ENCODE results near the gene ZNF746.
"Not testable (repeated sequence)": the region's sequence is repeated elsewhere in the genome, so short reads cannot be mapped to it uniquely, and the experiment has no call there.

ZNF746 gene

DNA sequence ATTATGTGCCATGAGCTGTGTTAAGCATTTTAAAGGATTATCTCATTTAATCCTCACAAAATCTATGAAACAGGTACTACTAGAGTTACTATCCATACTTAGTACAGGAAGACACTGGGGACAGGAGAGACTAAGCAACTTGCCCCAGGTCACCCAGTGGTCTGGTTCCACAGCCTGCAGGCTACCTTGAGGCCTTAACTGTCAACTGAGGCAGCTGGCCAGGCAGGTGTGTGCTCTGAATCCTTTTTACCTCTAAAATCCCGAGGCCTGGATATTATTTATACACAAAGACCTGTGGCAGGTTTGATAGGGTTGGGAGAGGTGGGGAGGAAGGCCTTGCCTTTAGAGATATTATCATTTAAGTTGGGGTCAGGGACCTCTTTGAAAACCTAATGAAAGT is 39.8 kb downstream of the ZNF746 start:
- no peak for DNase-seq

DNA sequence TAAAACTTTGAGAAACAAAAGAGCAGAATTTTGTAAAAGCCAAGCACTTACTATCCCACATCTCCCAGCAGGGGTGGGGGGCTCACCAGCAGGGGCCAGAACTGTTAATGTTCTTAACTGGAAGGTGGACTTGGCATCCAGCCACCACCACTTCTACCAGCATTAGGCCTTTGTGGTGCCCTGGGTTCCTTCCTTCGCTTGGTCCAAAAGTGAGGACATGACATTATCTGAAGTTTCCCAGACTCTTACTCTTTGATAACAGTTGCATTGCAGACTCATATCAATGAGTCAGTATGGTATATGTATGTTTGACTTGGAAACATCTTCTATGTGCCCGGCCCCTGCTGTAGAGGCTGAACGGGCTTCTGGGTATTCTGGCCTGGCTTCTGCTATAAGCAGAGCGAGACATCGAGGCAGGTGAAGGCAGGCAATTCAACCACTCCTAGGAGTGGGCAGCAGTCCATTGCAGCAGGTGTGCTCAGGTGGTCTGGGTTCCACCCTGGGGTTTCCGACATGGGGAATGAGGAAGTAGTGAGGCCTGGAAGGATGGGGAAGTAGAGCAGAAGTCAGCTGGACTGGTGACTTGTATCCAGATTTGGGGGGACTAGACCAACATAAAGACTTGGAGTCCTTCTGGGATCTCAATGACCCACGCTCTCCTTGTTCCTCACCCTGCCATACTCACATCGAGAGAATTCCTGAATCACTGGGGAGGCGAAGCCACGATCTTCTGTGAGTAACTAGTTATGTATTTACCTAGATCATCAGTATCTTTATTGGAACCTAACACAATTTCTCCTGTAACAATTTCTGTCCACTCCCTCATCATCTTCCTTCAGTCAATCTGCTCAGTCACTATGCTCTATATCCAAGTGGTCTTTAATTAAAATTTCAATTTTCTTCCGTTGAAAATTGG is 40.8 kb downstream of the ZNF746 start:
- DNase-seq: no peak

DNA sequence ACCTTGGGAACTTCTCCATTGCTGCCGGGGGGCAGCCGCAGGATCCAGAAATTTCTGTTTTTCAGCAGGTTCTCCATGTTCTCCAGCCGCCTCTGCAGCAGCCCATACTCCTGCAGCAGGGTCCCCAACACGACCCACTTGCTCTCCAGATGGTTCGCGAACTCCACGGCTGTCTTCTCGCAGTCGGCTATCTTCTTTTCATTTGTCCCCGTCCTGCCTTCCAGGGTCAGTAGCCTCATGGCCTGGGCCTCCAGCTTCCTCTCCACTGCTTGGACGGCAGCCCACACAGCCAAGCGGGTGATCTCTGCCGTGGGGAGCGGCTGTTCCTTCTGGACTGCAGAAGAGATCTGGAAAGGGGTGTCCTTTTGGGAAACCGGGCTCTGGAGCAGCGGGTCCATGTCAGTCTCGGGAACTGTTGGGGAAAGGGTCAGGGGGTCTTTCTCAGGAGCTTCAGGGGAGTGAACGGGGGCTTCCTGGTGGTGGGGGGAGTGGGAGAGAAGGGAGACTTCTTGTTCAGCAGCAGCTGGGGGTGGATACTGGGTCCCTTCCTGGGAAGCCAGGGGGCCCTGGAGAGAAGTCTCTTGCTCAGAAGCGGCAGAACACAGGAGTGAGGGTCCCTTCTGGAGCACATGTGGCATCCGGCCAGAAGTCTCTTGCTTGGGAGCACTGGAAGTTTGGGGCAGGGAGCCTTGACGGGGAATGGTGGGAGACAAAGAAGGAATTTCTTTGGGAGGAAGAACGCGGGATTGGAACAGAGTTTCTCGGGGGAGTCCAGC is 42.2 kb downstream of the ZNF746 start:
- no peak for DNase-seq

DNA sequence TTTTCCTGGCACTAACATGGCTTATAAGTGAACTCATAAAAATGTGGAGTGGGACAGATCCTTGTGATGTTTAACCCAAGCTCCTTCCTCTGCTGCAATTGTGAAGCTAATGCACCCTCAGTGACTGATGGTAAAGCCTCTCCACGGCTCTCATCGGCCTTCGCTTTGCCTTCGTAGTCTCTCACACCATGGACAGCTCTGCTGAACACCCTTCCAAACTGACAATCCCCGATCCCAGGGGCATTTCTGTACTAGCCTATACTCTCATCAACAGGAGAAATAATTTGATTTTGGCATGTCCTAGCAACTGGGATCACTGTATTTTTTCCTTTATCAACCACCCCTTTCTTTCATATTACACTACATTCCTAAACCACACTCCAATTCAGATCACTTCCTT is 42.9 kb downstream of the ZNF746 start:
- no peak for DNase-seq

DNA sequence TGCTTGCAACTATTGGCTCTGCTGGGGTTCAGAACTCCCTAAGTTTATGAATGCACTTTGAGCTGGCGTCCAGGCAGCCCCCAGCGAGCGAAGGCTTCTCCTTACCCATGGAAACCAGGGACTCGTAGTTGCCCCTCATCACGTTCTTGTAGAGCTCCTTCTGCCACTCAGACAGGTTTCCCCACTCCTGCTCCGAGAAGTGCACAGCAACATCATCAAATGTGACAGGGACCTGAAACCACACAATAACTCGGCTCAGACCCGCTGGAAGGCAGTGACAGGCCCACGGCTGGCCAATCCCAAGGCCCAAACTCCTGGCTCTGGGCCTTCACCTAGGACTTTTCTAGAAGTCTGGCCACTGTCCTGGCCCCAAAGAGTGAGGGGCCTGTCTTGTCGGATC is 43.6 kb downstream of the ZNF746 start:
- DNase-seq: no peak

DNA sequence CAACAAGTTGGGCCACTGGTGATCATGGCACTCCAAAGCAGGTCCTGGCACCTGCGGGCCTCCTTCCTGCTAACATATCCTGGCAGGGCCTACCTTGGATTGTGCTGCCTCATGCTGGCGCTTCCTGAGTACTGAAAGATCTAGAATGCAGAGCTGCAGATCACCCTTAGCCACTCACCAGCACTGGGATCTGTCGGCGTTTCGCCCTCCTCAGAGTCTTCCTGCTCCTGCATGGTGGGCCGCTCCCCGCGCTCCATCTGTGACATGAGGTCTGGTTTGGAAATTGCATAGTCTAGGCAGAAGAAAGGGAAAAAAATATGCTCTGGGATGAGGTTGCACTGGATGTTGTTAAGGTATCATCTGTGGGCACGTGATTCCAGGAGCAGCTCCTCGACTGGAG is 46.8 kb downstream of the ZNF746 start:
- no peak for DNase-seq

DNA sequence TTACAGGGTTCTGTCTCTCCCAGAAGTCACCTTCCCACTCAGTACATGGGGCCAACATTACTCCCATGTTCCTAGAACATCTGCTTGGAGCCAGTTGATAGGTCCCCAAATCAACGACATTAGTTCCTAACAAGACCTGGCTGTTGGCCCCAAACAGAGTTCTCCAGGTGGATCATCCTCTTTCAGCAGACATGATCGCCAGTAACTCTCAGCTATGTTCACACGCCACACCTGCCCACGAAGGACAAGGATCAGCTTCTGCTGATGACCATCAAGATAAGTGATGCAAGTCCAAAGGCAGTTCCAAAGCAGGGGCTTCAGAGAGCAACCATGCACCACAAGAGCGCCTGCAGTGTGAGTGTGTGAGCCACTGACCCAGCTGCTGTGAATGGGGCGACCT is 47.7 kb downstream of the ZNF746 start:
- no peak for DNase-seq

DNA sequence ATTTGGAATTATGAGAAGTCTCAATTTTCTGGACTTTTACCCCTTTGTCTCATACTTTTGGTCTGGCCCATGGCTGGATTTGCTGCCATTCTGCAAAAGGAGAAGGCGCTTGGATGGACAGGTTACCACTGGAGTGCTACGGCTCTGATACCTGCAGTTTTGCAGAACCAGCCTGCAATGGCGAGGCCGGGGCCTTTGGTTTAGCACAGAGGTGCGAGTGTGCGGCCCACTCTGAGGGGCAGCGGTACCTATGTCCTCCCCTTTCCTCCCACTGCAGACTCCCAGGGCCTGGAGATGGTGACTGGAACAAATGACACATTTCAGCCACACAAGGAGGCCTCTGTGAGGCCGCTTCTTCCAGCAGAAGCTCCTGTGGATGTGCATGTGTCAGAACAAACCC is 48.6 kb downstream of the ZNF746 start:
- DNase-seq: no peak

DNA sequence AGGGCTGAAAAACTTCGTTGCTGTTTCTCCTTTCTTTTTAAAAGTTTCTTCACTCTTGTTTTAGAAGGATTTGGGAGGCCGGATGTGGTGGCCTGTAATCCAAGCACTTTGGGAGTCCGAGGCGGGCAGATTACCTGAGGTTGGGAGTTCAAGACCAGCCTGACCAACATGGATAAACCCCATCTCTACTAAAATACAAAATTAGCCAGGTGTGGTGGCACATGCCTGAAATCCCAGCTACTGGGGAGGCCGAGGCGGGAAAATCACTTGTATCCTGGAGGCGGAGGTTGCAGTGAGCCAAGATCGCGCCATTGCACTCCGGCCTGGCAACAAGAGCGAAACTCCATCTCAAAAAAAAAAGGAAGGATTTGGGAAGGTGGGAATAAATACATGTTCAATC is 51.6 kb downstream of the ZNF746 start:
- DNase-seq: not testable (repeated sequence)

DNA sequence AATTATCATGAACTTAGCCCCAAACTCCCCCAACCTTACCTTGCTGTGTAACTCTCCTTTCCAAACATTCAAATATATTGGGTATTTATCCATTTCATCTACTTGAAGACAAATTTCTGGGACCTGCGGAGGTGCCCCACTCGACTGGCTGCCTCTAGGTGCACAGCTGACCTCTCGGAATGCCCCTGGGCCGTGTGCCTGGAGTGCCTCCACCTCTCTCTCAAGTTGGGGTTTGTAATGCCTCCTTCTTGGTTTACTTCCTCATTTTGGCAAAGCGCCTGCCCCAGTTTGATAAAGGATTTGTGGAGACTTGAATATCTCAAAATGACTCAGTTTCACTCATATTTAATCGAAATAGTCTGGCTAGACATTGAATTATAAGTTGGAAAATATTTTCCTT is 53.3 kb downstream of the ZNF746 start:
- no peak for DNase-seq

DNA sequence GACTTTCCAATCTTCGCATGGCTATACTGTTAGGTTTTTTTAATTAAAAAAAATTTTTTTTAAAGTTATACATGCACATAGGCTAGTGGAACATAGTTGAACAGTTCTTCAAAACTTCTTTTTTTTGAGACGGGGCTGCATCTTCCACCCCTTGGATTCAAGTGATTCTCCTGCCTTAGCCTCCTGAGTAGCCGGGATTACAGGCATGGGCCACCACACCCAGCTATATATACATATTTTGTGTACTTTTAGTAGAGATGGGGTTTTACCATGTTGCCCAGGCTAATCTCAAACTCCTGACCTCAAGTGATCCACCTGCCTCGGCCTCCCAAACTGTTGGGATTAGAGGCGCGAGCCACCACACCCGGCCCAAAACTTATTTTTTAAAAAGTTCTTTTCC is 54.1 kb downstream of the ZNF746 start:
- DNase-seq: no peak

DNA sequence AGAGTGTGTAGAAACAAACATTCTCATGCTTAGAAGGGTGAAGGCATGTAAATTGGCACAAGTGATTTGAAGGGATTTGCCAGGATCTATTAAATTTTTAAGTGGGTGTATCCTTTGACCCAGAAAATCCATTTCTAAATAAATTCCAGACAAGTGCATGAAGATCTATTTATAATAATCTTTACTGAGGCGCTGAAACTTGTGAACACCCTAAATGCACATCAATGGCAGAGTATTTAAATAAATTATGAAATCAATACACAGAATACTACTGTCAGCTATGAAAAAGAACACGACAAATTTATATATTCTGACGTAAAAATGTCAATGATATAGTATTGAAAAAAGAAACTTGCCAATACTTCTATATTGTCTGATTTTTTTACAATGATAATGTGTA is 54.7 kb downstream of the ZNF746 start:
- no peak for DNase-seq

DNA sequence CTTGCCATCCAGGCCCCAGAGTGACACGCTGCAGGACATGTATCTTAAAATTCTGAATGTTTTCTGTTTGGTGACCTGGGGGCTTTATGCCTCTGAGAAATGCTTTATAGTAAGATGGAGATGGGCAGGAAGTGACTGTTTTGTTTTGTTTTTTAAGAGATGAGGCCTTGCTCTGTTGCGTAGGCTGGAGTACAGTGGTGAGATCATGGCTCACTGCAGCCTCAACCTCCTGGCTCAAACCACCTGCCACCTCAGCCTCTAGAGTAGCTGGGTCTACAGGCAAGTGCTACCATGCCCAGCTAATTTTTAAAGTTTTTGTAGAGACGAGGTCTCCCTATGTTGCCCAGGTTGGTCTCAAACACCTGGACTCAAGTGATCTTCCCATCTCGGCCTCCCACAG is 57.4 kb downstream of the ZNF746 start:
- no peak for DNase-seq

DNA sequence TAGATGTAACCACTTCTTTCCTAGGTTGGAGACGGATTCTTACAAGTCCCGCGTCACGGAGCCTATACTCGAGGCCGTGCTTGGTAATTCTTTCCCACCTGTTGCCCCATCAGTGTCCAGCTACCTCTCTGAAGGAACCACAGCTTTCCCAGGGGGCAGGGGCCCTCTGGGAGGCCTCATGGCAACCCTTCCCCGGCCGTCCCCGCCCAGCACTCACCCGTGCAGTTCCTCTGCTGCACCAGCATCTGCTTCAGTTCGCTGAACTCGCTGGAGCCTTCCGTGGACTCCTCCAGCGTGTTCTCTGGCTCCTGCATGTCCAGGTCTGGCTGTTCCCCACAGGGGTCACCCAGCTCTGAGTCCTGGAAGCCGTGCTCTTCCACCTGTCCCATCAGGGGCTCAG is 61.3 kb downstream of the ZNF746 start:
- DNase-seq: no peak

DNA sequence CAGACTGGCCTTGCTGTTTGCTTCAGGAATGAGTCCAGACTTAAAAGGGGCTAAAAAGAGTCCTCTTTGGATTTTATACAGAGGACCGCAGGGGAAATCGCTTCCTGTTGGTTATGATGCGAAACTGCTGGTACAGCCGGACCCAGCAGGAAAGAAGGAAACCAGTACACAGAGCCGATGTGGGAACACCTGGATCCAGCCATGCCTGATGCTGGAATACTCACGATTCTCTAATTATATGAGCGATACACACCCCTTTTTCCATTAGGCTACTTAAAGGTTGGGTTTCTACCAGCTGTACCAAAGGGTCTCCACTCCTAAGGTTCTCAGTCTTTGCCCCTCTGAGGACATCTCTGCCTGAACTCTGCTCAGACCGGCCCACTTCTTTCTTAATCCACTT is 64.5 kb downstream of the ZNF746 start:
- DNase-seq: no peak

DNA sequence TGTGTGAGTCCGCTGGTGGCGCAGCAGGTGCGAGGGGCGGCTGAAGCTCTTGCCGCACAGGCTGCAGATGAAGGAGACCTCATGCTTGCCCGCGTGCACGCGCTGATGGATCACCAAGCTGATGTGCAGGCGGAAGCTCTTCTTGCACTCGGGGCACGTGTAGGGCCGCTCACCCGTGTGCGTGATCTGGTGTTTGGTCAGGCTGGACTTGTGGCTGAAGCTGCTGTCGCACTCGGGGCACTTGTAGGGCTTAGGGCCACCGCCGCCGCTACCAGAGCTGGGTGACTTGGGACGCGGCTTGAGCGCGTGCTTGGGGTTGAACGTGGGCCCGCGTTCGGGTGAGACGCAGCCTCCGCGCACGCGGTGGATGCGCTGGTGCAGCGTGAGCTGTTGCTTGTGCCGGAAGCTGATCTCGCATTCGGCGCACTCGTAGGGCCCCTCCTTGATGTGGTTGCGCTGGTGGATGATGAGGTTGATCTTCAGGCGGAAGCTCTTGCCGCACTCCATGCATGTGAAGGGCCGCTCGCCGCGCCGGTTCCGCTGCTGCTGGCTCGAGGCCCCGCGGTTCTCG is 65.4 kb downstream of the ZNF746 start:
- DNase-seq: no peak

DNA sequence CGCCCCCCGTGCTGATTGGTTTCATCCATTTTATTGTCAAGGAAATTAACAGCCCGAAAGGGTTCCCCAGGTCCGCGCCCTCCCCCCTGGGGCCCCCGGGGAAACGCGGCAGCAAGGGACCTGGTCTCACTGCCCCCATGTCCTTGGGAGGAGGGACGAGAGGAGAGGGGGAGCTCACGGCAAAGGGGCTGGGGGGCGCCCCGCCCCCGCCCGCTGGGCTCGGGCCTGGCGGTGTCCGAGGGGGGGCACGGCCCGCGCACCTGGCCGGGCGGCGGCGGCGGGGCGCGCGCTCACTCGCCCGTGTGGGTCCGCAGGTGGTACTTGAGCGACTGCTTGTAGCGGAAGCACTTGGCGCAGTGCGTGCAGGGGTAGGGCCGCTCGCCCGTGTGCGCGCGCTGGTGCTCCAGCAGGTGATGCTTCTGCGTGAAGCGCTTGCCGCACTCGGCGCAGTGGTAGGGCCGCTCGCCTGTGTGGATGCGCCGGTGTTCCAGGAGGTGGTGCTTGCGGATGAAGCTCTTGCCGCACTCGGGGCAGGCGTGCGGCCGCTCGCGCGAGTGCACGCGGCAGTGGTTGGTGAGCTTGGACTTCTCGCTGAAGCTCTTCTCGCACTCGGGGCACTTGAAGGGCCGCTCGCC is 66.0 kb downstream of the ZNF746 start:
- DNase-seq: no peak

DNA sequence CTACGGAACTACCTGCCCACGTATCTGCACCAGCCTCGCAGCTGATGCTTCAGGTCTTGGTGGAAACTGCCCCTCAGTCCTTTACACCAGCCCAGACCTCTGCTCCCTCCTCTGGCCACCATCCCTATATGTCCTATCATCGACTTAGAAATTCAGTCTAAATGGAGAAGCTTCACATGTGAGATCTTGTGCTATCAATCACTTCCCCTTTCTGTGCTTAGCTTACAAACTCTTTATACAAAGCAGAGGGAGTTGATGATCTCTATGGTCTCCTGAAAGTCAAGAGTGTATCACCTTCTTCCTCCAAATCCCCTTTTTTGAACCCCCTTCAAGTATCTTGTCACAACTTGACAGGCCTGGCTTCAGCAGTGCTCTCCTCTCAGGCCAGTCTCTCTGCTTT is 67.4 kb downstream of the ZNF746 start:
- DNase-seq: no peak

DNA sequence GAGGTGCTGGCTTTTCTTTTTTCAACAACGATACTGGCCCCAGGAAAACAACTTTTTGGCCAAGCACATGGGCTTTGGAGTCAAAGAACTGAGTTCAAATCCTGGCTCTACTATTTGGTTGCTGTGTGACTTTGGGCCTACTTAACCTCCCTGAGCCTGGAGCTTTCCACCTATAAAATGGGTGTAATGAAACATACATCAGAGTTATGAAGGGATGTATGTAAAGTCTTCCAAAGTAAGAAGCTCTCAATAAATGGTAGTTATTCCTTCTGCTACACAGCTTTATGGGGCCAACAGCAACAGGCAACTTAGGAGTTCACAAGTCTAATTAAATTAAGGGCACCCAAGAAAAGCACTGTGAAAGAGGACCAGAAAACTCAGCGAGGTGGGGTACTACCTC is 69.7 kb downstream of the ZNF746 start:
- no peak for DNase-seq

DNA sequence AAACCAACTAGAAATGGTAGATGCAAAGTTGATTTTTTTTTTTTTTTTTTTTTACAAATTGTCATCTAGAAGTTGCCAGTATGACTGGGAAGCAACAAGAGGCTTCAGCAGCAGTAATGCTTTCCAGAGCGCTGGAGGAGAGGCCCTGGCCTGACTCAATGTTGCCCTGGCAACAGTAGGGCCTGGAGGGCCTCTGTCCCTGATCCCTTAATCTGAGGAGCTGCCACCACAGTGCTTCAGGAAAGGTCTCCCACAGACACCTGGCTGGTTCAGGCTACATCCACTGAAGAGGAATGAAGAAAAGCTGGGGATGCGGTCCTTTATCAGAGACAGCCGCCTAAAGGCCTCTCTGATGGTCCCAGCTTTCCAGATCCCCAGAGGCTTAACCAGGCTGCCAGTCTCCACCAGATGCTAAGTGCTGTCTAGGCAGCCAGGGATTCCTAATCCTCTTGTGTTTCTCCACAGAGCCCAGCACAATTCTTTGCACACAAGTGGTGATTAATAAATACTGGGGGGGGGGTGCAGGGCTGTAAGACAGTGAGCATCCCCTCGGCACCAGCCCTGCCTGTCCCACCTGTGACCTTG is 70.4 kb downstream of the ZNF746 start:
- DNase-seq: no peak

DNA sequence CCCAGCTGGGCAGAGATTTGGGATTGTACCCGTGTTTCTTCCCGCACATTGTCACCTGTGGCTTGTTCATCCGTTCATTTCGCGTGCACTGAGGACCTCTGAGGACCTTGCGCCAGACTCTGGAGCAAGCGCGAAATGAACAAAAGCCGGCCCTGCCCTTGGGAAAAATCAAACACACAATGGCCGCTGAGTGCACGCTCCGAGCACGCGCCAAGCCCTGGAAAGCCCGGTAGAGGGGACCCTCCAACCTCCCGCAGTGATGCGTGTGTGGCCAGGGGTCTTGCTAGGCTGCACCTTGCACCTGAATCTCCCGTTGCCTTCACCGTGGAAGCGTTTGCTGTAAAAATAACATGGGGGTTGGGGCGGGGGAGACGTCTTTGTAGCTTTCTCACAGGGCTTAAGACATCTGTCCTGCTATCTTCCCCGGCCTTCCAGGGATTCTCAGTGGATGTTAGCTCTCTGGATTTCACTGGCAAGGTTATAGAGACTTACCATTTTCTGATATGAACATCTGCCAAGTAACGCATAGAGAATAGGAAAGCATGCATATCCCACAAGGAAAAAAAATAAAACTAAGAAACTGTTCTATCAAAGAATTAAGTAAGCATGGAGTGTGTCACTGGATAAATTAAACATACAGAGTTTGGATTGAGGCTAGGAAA is 74.0 kb downstream of the ZNF746 start:
- no peak for DNase-seq

DNA sequence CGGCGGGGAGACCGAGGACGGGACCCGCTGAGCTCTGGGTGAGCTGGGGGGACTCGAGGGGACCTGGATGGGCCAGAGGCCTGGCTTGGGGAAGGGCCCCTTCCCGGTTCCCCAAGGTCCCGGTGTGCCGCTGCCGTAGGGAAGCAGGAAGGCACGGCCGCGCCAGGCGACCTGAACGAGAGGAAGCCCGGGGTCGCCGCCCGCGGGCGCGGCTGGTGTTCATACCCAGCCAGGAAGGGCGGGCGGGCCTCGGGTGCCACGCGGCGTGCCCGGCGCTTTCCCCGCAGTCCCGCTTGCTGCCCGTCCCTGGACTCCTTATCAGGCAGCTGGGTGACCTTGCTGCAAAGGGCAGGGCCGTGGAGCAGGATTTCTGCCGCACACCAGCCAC is 74.7 kb downstream of the ZNF746 start:
- DNase-seq: no peak

All from GF-D8 (cell line).